Activated naive CD8-positive, alpha-beta T cell treated with anti-CD3 and anti-CD28 coated beads, Interleukin-2, amount 10 ng/mL, durations not matched to agents 7 days and 5 days (primary cell): ENCODE data around the gene SELENOK. TPM values are rescaled to one million over a fixed set of nuclear protein-coding genes. Genes with fewer than 3 reads are reported as not detected.

ENCODE experiments used
- ATAC-seq: fragments of 150-1000 bp; cut with Tn5 transposase; one replicate; pipeline ENCODE4 v1.10.0; 2021; ENCODE audit warnings: low read depth, moderate library complexity
- POLR2A ChIA-PET: fragments of 350-600 bp; sonication (Branson Sonifier 250); formaldehyde crosslinking; loops from one replicate; lab custom pipeline; 2021; ENCODE audit warnings: antibody characterized with exemption; lab: Charles Lee
- DNase-seq: peaks from one replicate; pipeline ENCODE4 v3.0.0; 2021
- H3K27ac Mint-ChIP-seq: one replicate; pipeline ENCODE4 v1.8.0; 2022; ENCODE audit warnings: mild to moderate bottlenecking, mixed read lengths
- H3K27me3 Mint-ChIP-seq: one replicate; pipeline ENCODE4 v1.8.0; 2022; ENCODE audit warnings: mild to moderate bottlenecking, moderate library complexity, mixed read lengths
- H3K36me3 Mint-ChIP-seq: one replicate; pipeline ENCODE4 v1.8.0; 2021; ENCODE audit warnings: mild to moderate bottlenecking, mixed read lengths
- H3K4me1 Mint-ChIP-seq: one replicate; pipeline ENCODE4 v1.8.0; 2021; ENCODE audit warnings: mixed read lengths
- H3K4me3 Mint-ChIP-seq: one replicate; pipeline ENCODE4 v1.8.0; 2022; ENCODE audit warnings: mild to moderate bottlenecking, moderate library complexity, mixed read lengths
- H3K9me3 Mint-ChIP-seq: one replicate; pipeline ENCODE4 v1.8.0; 2021; ENCODE audit warnings: mixed read lengths
- total RNA-seq, 2 experiments: library from RNA; stranded (reverse); gene quantifications; one replicate each; pipeline ENCODE4 v1.2.3, GENCODE V29; 2021

Gene SELENOK
- total RNA-seq, 2 experiments from 2014 or later: 43.2 to 43.9 TPM

- Mint-ChIP-seq H3K4me1 (no peaks in the 10 kb centered on the region), H3K27ac (no peak overlapping the region), H3K4me3 (no peak overlapping the region), H3K27me3 (peaks cover 54% of the 10 kb centered on the region), H3K36me3 (no peaks in the 10 kb centered on the region), H3K9me3 (no peaks in the 10 kb centered on the region)
- ATAC-seq (no peak), DNase-seq (no peak)
- POLR2A ChIA-PET: no interaction called here
Measured at GRCh38 chr3:53844262-53845102, 47.2 kb downstream of the SELENOK start.

GRCh38 chr3:53843195-53844177 lies 48.2 kb downstream of the SELENOK start:
- Mint-ChIP-seq H3K4me1 (no peaks in the 10 kb centered on the region), H3K27ac (no peak overlapping the region), H3K27me3 (peaks cover 45% of the 10 kb centered on the region), H3K36me3 (no peaks in the 10 kb centered on the region), H3K9me3 (no peaks in the 10 kb centered on the region), H3K4me3 (no peak overlapping the region)
- no peak for DNase-seq
- ATAC-seq: no peak
- POLR2A ChIA-PET: interaction anchor here (0.5 kb wide), 1 partner anchor 192 kb away, joined by 3 read pairs; no protein-coding TSS in a partner anchor

GRCh38 chr3:53842436-53843194 lies 49.0 kb downstream of the SELENOK start:
- POLR2A ChIA-PET: interaction anchor here (0.5 kb wide), 1 partner anchor 191 kb away, joined by 3 read pairs; no protein-coding TSS in a partner anchor

GRCh38 chr3:53841296-53841695 lies 50.4 kb downstream of the SELENOK start:
- ATAC-seq (no peak), DNase-seq (no peak)
- POLR2A ChIA-PET: no interaction called here
- Mint-ChIP-seq H3K27ac (no peak overlapping the region), H3K27me3 (peaks cover 24% of the 10 kb centered on the region), H3K36me3 (no peaks in the 10 kb centered on the region), H3K4me3 (no peak overlapping the region), H3K4me1 (no peaks in the 10 kb centered on the region), H3K9me3 (no peaks in the 10 kb centered on the region)

More at GRCh38 chr3:53842436-53843194, 49.0 kb downstream of the SELENOK start:
- no peaks in the 10 kb centered on the region for H3K36me3 Mint-ChIP-seq
- no peaks in the 10 kb centered on the region for H3K4me1 Mint-ChIP-seq
- H3K27me3 Mint-ChIP-seq: peaks cover 37% of the 10 kb centered on the region
- H3K9me3 Mint-ChIP-seq: no peaks in the 10 kb centered on the region
- no peak overlapping the region for H3K4me3 Mint-ChIP-seq
- ATAC-seq (no peak), DNase-seq (no peak)
- no peak overlapping the region for H3K27ac Mint-ChIP-seq

- POLR2A ChIA-PET: no interaction called here
- ATAC-seq (no peak), DNase-seq (no peak)
- Mint-ChIP-seq H3K4me1 (no peaks in the 10 kb centered on the region), H3K36me3 (no peaks in the 10 kb centered on the region), H3K27ac (no peak overlapping the region), H3K27me3 (peaks cover 4% of the 10 kb centered on the region), H3K9me3 (no peaks in the 10 kb centered on the region), H3K4me3 (no peak overlapping the region)
Measured at GRCh38 chr3:53837331-53837730, 54.3 kb downstream of the SELENOK start.

GRCh38 chr3:53836084-53836872 lies 55.4 kb downstream of the SELENOK start:
- Mint-ChIP-seq H3K27me3 (no peaks in the 10 kb centered on the region), H3K27ac (no peak overlapping the region), H3K36me3 (no peaks in the 10 kb centered on the region), H3K4me1 (no peaks in the 10 kb centered on the region), H3K9me3 (no peaks in the 10 kb centered on the region), H3K4me3 (no peak overlapping the region)
- DNase-seq (no peak), ATAC-seq (no peak)
- POLR2A ChIA-PET: no interaction called here

GRCh38 chr3:53835257-53835656 lies 56.4 kb downstream of the SELENOK start:
- no peak for ATAC-seq
- Mint-ChIP-seq H3K4me3 (no peak overlapping the region), H3K9me3 (no peaks in the 10 kb centered on the region), H3K4me1 (no peaks in the 10 kb centered on the region), H3K27me3 (no peaks in the 10 kb centered on the region), H3K36me3 (no peaks in the 10 kb centered on the region), H3K27ac (no peak overlapping the region)
- DNase-seq: no peak
- POLR2A ChIA-PET: no interaction called here

- H3K4me1 Mint-ChIP-seq: no peaks in the 10 kb centered on the region
- DNase-seq (no peak), ATAC-seq (no peak)
- POLR2A ChIA-PET: no interaction called here
- no peaks in the 10 kb centered on the region for H3K27me3 Mint-ChIP-seq
- H3K27ac Mint-ChIP-seq: no peak overlapping the region
- no peaks in the 10 kb centered on the region for H3K36me3 Mint-ChIP-seq
- H3K9me3 Mint-ChIP-seq: no peaks in the 10 kb centered on the region
- no peak overlapping the region for H3K4me3 Mint-ChIP-seq
Measured at GRCh38 chr3:53834429-53835095, 57.1 kb downstream of the SELENOK start.

Other genes starting within 250 kb of the SELENOK start
- gene CHDH, start 45.4 kb downstream of the SELENOK start, total RNA-seq: under 1 TPM; 0.11 to 0.17 TPM
- gene IL17RB, start 45.3 kb downstream of the SELENOK start, total RNA-seq: under 1 TPM; 0.31 to 0.42 TPM
- 10 to 100 TPM; 31.8 to 35.3 TPM for gene ACTR8, start 9.7 kb downstream of the SELENOK start, total RNA-seq
- not detected for gene CACNA2D3, start 230.7 kb upstream of the SELENOK start, total RNA-seq